CD4-positive, alpha-beta memory T cell (primary cell): Measurements from ENCODE around the gene SLC25A28. TPM values are rescaled to one million over a fixed set of nuclear protein-coding genes. Genes with fewer than 3 reads are reported as not detected.
"Not testable (repeated sequence)": the region's sequence is repeated elsewhere in the genome, so short reads cannot be mapped to it uniquely, and the experiment has no call there.

ENCODE experiments used
- CTCF ChIA-PET: fragments of 350-600 bp; sonication (Branson Sonifier 250); formaldehyde crosslinking; loops from one replicate; lab custom pipeline; 2021; ENCODE audit warnings: inconsistent platforms; ENCODE audit not compliant: partially characterized antibody; lab: Charles Lee
- POLR2A ChIA-PET: fragments of 350-600 bp; sonication (Branson Sonifier 250); formaldehyde crosslinking; loops from one replicate; lab custom pipeline; 2021; ENCODE audit not compliant: partially characterized antibody; lab: Charles Lee
- DNase-seq, 5 donors: peaks; one replicate each; pipeline versions ENCODE4 v3.0.0 to v3.0.0-alpha.2; 2020 to 2022; ENCODE audit warnings: mixed read lengths in 1 of 5
- H3K27ac ChIP-seq: one replicate; pipeline ENCODE4 v1.7.0; 2013; ENCODE audit warnings: low read depth, low read length
- H3K27me3 ChIP-seq: 2 replicates; pipeline ENCODE4 v1.7.0; 2013; ENCODE audit warnings: mild to moderate bottlenecking, low read length, moderate library complexity; ENCODE audit not compliant: insufficient read depth
- H3K36me3 ChIP-seq: 2 replicates; pipeline ENCODE4 v1.7.0; 2013; ENCODE audit warnings: mild to moderate bottlenecking, low read length, moderate library complexity; ENCODE audit not compliant: insufficient read depth
- H3K4me1 ChIP-seq: 2 replicates; pipeline ENCODE4 v1.7.0; 2013; ENCODE audit warnings: mild to moderate bottlenecking, low read length, moderate library complexity; ENCODE audit not compliant: insufficient read depth
- H3K4me3 ChIP-seq, 2 donors: one replicate each; pipeline ENCODE4 v1.7.0; 2013; ENCODE audit warnings: low read length in 2 of 2, mild to moderate bottlenecking in 1 of 2
- H3K9me3 ChIP-seq, 2 donors: one replicate each; pipeline ENCODE4 v1.7.0; 2013; ENCODE audit warnings: low read length in 2 of 2, control low read depth in 1 of 2; ENCODE audit not compliant: control insufficient read depth in 1 of 2
- H3K27ac Mint-ChIP-seq, 7 donors: one replicate each; pipeline ENCODE4 v1.8.0; 2020 to 2021; ENCODE audit warnings: mixed read lengths in 7 of 7, mild to moderate bottlenecking in 6 of 7, inconsistent platforms in 3 of 7, moderate library complexity in 3 of 7
- H3K27me3 Mint-ChIP-seq, 2 donors: one replicate each; pipeline ENCODE4 v1.8.0; 2020 to 2021; ENCODE audit warnings: mixed read lengths in 2 of 2
- H3K36me3 Mint-ChIP-seq, 2 donors: one replicate each; pipeline ENCODE4 v1.8.0; 2020 to 2021; ENCODE audit warnings: mixed read lengths in 2 of 2, inconsistent platforms in 1 of 2, mild to moderate bottlenecking in 1 of 2
- H3K4me1 Mint-ChIP-seq, 4 donors: one replicate each; pipeline ENCODE4 v1.8.0; 2020 to 2021; ENCODE audit warnings: mixed read lengths in 4 of 4, mild to moderate bottlenecking in 1 of 4
- H3K4me3 Mint-ChIP-seq, 8 donors: one replicate each; pipeline ENCODE4 v1.8.0; 2020 to 2021; ENCODE audit warnings: mixed read lengths in 8 of 8, mild to moderate bottlenecking in 7 of 8, moderate library complexity in 6 of 8, inconsistent platforms in 3 of 8
- H3K9me3 Mint-ChIP-seq, 8 donors: one replicate each; pipeline ENCODE4 v1.8.0; 2020 to 2021; ENCODE audit warnings: mixed read lengths in 8 of 8, mild to moderate bottlenecking in 5 of 8, inconsistent platforms in 3 of 8, moderate library complexity in 1 of 8
- intact Hi-C: fragments of 100-400 bp; cut with micrococcal nuclease; formaldehyde crosslinking; loops from one replicate; pipeline ENCODE4 v1.15.1; 2023
- polyA plus RNA-seq, 2 donors: library from polyadenylated mRNA; unstranded; fragments of 300-500 nt; fragmentation: Illumina TruSeq; gene quantifications; one replicate each; pipeline ENCODE4 v1.2.3, GENCODE V29; 2021
- total RNA-seq, 2 experiments: library from RNA; stranded (reverse); gene quantifications; one replicate each; pipeline ENCODE4 v1.2.3, GENCODE V29; 2021

The SLC25A28 gene
- total and polyA plus RNA-seq, 4 experiments from 2014 or later, result 19.4 to 91.9 (median 60.0) TPM

DNA sequence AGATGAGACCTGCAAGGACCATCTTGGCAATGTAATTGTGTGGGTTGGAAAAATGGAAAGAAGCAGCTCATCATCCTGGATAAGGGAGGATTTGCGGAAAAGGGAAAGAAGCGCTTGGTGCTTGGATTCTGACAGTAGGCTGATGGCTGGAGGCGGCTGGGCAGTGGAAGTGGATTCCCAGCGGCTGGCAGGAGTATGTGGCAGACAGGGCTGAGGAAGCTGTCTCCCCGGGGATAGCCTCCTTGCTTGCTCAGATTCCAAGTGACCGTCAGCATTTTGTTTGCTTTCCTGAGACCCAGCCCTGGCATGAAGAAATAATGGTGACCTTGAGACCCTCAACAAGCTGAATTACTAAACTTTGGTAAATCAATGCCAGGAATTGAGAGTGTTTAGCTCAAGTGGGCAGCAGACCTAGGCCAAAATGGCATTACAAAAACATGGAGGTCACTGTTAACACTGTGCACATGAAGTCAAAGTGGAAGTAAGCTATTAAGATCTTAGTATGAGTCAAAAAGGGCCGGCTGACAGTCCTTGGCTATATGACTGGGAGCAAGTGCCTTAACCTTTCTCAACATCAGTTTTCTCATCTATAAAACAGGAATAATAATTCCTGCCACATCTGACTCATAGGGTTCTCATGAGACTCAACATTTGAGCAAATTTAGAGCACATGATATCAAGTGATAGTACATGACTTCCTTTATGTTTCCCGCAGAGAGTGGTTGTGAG is 21.3 kb downstream of the SLC25A28 start:
- H3K4me3 Mint-ChIP-seq, result no peak overlapping the region
- intact Hi-C loops, result no loop called here
- CTCF ChIA-PET, result interaction anchor here (2.1 kb wide), 1 partner anchor 13 kb away, joined by 9 read pairs; no protein-coding TSS in a partner anchor

DNA sequence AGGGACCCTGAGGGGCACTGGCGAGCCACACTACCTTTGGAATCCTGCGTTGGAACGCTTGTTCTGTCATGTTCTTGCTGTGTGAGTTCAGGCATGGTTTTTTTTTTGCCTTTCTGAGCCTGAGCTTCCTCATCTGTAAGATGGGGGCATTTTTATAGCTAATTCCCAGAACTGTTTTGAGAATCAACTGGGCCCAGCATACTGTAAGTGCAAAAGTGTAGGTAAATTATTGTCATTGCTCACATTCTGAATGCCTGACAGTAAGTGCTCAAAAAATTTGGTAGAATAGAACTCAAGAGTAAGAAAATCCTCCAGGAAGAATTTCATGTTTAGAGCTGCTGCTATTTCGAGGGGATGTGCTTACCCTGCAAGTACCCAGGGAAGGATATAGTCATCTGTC is 22.2 kb downstream of the SLC25A28 start:
- no peaks in the 10 kb centered on the region for H3K9me3 Mint-ChIP-seq
- H3K36me3 Mint-ChIP-seq, result no peaks in the 10 kb centered on the region
- Histone ChIP-seq H3K4me1 (no peaks in the 10 kb centered on the region), H3K9me3 (no peaks in the 10 kb centered on the region), H3K36me3 (no peaks in the 10 kb centered on the region), H3K4me3 (no peak overlapping the region), H3K27me3 (peaks cover 4% of the 10 kb centered on the region), H3K27ac (no peak overlapping the region)
- no peak overlapping the region for H3K27ac Mint-ChIP-seq
- no peak for DNase-seq
- CTCF ChIA-PET, result interaction anchor here (2.1 kb wide), 1 partner anchor 14 kb away, joined by 9 read pairs; no protein-coding TSS in a partner anchor
- POLR2A ChIA-PET, result no interaction called here
- intact Hi-C loops, result no loop called here
- no peak overlapping the region for H3K4me3 Mint-ChIP-seq
- no peaks in the 10 kb centered on the region for H3K4me1 Mint-ChIP-seq
- H3K27me3 Mint-ChIP-seq, result peaks cover 2 to 13% of the 10 kb centered on the region in 2 donors

More for the DNA sequence above, 21.3 kb downstream of the SLC25A28 start:
- no peak overlapping the region for H3K27ac ChIP-seq
- H3K36me3 ChIP-seq, result no peaks in the 10 kb centered on the region
- Mint-ChIP-seq H3K9me3 (no peaks in the 10 kb centered on the region), H3K27ac (no peak overlapping the region), H3K4me1 (no peaks in the 10 kb centered on the region), H3K36me3 (no peaks in the 10 kb centered on the region), H3K27me3 (peaks cover 2 to 13% of the 10 kb centered on the region in 2 donors)
- POLR2A ChIA-PET, result no interaction called here
- no peak overlapping the region for H3K4me3 ChIP-seq
- peaks cover 4% of the 10 kb centered on the region for H3K27me3 ChIP-seq
- no peaks in the 10 kb centered on the region for H3K9me3 ChIP-seq
- no peak for DNase-seq
- H3K4me1 ChIP-seq, result no peaks in the 10 kb centered on the region

DNA sequence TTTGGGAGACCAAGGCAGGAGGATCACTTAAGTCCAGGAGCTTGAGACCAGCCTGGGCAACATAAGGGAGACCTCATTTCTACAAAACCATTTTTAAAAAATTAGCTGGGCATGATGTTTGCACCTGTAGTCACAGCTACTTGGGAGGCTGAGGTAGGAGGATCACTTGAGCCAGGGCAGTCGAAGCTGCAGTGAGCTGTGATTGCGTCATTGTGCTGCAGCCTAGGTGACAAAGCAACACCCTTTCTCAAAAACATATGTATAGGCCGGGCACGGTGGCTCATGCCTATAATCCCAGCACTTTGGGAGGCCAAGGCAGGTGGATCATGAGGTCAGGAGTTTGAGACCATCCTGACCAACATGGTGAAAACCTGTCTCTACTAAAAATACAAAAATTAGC is 23.5 kb downstream of the SLC25A28 start:
- CTCF ChIA-PET, result not testable (repeated sequence)

DNA sequence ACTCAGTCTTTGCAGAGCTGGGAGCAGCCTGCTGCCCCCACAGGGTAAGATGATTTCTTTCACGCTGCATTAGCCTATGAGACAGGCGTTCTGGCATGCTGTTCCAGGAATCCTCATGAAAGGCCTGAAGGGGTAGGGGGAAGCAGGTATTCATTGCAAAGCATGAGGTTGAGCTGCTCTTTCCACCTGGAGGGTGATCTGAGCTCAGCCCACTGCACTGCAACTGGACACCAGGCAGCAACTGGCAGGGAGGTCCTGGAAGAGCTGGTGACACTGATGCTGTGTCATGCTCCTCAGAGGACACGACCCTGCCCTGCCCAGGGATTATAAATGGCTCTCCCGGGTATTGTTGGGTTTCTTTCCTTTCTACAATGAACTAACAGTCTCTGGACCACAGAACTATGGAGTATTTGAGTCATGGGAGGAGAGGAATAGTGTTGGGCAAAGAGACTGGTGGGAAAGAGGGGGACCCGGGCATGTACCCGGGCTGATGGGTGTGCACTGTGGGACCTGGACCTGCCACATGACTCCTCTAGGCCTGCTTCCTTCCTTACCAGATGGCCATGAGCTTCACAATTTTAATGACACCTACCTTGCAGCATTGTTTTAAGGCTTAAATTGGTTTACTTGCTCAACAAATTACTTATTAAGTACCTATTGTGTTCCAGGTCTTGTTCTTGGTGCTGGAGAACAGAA is 24.3 kb downstream of the SLC25A28 start:
- DNase-seq, result no peak
- H3K36me3 ChIP-seq, result no peaks in the 10 kb centered on the region
- no peaks in the 10 kb centered on the region for H3K36me3 Mint-ChIP-seq
- CTCF ChIA-PET, result interaction anchor here (1.2 to 1.4 kb wide), 3 partner anchors 16 to 39 kb away, joined by 3 to 4 read pairs (median 3); no protein-coding TSS in a partner anchor
- H3K27ac ChIP-seq, result no peak overlapping the region
- POLR2A ChIA-PET, result no interaction called here
- no peaks in the 10 kb centered on the region for H3K9me3 Mint-ChIP-seq
- H3K4me3 ChIP-seq, result no peak overlapping the region
- H3K27me3 Mint-ChIP-seq, result peaks cover 4 to 15% of the 10 kb centered on the region in 2 donors
- no peaks in the 10 kb centered on the region for H3K9me3 ChIP-seq
- H3K4me3 Mint-ChIP-seq, result no peak overlapping the region
- H3K27me3 ChIP-seq, result no peaks in the 10 kb centered on the region
- no peak overlapping the region for H3K27ac Mint-ChIP-seq
- H3K4me1 Mint-ChIP-seq, result no peaks in the 10 kb centered on the region
- H3K4me1 ChIP-seq, result no peaks in the 10 kb centered on the region
- intact Hi-C loops, result no loop called here

More for the DNA sequence above, 23.5 kb downstream of the SLC25A28 start:
- H3K27ac Mint-ChIP-seq, H3K4me1 ChIP-seq, intact Hi-C loops, POLR2A ChIA-PET, H3K36me3 Mint-ChIP-seq, H3K4me3 Mint-ChIP-seq, H3K27me3 ChIP-seq, H3K9me3 ChIP-seq, H3K4me3 ChIP-seq, DNase-seq, H3K36me3 ChIP-seq, H3K9me3 Mint-ChIP-seq, H3K4me1 Mint-ChIP-seq, H3K27ac ChIP-seq: not testable (repeated sequence)
- peaks cover 2 to 13% of the 10 kb centered on the region in 2 donors for H3K27me3 Mint-ChIP-seq

DNA sequence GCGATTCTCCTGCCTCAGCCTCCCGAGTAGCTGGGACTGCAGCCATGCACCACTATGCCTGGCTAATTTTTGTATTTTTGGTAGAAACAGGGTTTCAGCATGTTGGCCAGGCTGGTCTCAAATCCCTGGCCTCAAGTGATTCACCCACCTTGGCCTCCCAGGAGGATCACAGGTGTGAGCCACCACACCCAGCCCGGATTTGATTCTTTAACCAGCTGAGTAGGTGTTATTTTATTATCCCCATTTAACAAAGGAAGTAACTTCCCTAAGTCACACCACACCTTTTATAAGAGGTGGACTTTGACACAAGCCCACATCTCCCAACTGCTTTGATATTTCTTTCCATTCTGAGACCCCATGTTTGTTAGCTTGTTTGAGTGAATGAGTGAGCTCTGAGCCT is 25.0 kb downstream of the SLC25A28 start:
- no peak overlapping the region for H3K4me3 ChIP-seq
- no peak overlapping the region for H3K27ac Mint-ChIP-seq
- no peaks in the 10 kb centered on the region for H3K27me3 ChIP-seq
- no peak overlapping the region for H3K4me3 Mint-ChIP-seq
- no peaks in the 10 kb centered on the region for H3K36me3 ChIP-seq
- H3K4me1 ChIP-seq, result no peaks in the 10 kb centered on the region
- ChIA-PET POLR2A (no interaction called here), CTCF (interaction anchor here (1.0 to 1.4 kb wide), 4 partner anchors 16 to 159 kb away, joined by 3 to 4 read pairs (median 3); no protein-coding TSS in a partner anchor)
- H3K9me3 ChIP-seq, result no peaks in the 10 kb centered on the region
- H3K9me3 Mint-ChIP-seq, result no peaks in the 10 kb centered on the region
- H3K27ac ChIP-seq, result no peak overlapping the region
- DNase-seq, result no peak
- intact Hi-C loops, result no loop called here
- H3K27me3 Mint-ChIP-seq, result peaks cover 4 to 15% of the 10 kb centered on the region in 2 donors
- no peaks in the 10 kb centered on the region for H3K4me1 Mint-ChIP-seq
- H3K36me3 Mint-ChIP-seq, result no peaks in the 10 kb centered on the region

DNA sequence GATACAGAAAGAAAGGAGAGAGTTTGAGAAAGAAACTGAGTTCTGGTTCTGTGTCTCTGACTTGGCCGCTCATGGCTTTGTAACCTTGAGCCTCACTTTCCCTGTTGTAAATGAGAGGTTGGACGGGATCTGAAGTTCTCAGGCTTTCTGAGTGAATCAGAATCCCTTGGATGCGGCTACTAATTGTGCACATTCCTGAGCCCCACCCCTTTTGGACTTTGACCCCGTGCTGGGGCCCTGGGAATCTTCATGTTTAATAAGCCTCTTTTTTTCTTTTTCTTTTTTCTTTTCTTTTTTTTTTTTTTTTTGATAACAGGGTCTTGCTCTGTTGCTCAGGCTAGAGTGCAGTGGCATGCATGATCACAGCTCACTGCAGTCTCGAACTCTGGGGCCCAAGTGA is 26.9 kb downstream of the SLC25A28 start:
- no peaks in the 10 kb centered on the region for H3K4me1 ChIP-seq
- no peak overlapping the region for H3K27ac ChIP-seq
- no peaks in the 10 kb centered on the region for H3K4me1 Mint-ChIP-seq
- no peaks in the 10 kb centered on the region for H3K9me3 Mint-ChIP-seq
- DNase-seq, result no peak
- H3K9me3 ChIP-seq, result no peaks in the 10 kb centered on the region
- intact Hi-C loops, result no loop called here
- H3K27me3 Mint-ChIP-seq, result peaks cover 6 to 7% of the 10 kb centered on the region in 2 donors
- no peaks in the 10 kb centered on the region for H3K27me3 ChIP-seq
- H3K27ac Mint-ChIP-seq, result no peak overlapping the region
- no peaks in the 10 kb centered on the region for H3K36me3 Mint-ChIP-seq
- H3K36me3 ChIP-seq, result no peaks in the 10 kb centered on the region
- H3K4me3 Mint-ChIP-seq, result no peak overlapping the region
- H3K4me3 ChIP-seq, result no peak overlapping the region
- ChIA-PET CTCF (interaction anchor here (0.9 kb wide), 1 partner anchor 19 kb away, joined by 5 read pairs; no protein-coding TSS in a partner anchor), POLR2A (no interaction called here)

DNA sequence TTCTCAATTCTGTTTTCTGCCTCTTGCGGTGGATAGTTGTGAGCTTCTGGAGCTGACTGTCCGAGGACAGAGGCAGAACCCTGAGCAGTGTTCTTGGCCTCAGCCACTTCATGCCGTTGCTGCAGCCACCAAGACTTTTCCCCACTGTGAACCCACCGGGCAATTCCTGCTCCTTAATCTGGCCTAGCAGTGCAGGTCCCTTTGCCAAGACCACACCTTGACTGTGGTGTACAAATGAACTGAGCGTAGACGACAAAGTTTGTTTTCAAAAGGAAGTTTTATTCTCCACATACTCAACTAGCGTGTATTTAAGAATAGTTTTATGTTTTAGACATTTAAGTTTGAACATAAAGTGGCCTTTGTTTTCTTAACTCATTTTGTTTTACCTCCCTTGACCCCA is 29.4 kb downstream of the SLC25A28 start:
- Mint-ChIP-seq H3K27me3 (peaks cover 6% of the 10 kb centered on the region in 2 donors), H3K4me1 (no peaks in the 10 kb centered on the region), H3K36me3 (no peaks in the 10 kb centered on the region), H3K9me3 (no peaks in the 10 kb centered on the region), H3K4me3 (no peak overlapping the region), H3K27ac (no peak overlapping the region)
- no peak overlapping the region for H3K4me3 ChIP-seq
- POLR2A ChIA-PET, result no interaction called here
- H3K36me3 ChIP-seq, result no peaks in the 10 kb centered on the region
- no peaks in the 10 kb centered on the region for H3K4me1 ChIP-seq
- no peak overlapping the region for H3K27ac ChIP-seq
- no peaks in the 10 kb centered on the region for H3K27me3 ChIP-seq
- CTCF ChIA-PET, result no interaction called here
- no peak for DNase-seq
- H3K9me3 ChIP-seq, result no peaks in the 10 kb centered on the region
- intact Hi-C loops, result no loop called here
